Fibroblast of gingiva (primary cell): Measurements from ENCODE around the gene COL23A1.
A peak's percentile ranks its signal among the peaks of the same experiment; 100 is the strongest.

Experiments used
- DNase-seq: peaks from one replicate; pipeline ENCODE4 v3.0.0-alpha.2; 2011; ENCODE audit warnings: low read depth

The COL23A1 gene

DNA sequence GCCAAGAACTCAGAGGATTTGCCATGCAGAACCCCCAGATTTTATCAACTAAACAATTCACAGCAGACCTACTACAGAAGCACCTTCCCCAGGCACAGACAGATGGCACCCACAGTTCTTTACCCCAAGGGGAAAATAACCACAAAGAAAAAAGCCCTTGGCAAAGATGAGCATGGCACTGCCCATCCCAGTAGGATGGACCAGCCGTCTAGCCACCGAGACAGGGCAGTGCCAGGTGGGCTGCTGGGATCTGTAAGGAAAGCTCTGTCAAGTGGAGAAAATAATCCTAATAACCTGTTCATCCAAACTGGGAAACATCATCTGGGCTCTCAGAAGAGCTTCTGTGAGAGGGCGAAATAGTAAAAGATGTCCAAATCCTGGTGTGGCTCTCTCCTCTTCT is 130.0 kb downstream of the COL23A1 start:
- no peak for DNase-seq

DNA sequence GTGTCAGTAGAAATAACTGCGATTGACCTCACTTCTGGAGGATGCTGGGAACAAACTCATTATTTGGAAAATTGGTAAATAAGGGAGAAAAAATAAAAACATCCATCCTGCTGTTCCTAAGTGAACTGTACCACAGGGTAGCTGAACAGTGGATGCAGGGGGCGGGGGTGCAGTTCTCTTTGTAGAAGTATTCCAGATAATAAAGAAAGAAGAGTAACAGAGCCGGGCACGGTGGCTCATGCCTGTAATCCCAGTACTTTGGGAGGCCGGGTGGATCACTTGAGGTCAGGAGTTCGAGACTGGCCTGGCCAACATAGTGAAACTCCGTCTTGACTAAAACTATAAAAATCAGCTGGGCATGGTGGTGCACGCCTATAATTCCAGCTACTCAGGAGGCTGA is 132.1 kb downstream of the COL23A1 start:
- no peak for DNase-seq

DNA sequence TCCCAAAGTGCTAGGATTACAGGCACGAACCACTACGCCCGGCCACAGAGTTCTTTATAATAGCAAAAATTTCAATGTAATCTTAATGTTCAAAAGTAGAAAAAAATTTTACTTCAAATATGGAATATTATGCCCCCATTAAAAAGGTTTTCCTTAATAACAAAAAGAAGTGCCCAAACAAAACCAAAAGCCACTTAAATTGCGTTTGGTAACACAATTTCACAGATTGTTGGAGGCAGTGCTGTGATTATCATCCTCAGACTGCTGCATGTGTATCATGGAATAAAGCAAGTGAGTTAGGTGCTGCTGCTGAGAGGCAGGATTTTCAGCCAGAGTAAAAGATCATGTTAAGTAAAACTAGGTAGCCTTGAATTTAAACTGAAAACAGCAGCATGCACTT is 132.7 kb downstream of the COL23A1 start:
- no peak for DNase-seq

DNA sequence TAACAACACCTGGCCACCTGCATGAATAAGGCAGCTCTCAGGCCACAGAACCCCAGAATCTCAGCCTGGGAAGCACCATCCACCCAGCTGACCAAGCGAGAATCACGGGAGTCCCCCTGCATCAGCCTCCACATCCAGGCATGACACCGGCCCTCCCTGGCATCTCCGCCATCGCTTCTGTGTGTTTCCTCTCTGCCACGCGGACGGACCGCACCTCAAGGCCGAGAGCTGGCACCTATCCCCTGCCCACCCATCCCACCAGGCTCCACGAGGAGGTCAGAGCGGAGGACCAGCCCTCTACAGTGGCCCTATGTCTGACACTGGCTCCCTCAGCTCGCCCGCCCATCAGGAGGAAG is 134.7 kb downstream of the COL23A1 start:
- no peak for DNase-seq

DNA sequence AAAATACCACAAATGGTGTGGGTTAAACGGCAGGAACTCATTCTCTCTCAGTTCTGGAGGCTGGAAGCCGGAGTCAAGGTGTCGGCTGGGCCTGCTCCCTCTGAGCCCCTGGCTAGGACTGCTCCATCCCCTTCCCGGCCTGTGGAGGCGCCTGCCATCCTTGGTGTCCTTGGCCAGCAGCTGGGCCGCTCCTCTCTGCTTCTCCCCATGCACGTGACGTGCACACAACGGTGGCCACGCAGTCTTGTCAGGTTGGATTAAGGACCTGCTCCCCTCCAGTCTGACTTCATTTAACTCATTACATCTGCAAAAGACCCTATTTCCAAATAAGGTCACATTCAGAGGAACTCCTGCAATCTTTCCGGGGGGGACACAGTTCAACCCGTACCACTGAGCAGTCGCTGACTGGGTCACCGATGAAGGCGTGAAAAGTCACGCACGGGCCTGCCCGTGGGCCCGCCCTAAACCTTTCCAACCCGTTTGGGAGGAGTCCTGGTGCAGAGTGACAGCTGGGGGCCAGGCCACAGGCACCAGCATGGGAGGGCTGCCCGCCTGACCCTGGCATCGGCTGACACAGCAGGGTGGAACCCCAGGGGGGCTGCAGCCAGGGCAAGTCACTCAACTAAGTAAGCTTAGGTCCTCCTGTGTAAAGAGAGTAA is 135.2 kb downstream of the COL23A1 start:
- no peak for DNase-seq

DNA sequence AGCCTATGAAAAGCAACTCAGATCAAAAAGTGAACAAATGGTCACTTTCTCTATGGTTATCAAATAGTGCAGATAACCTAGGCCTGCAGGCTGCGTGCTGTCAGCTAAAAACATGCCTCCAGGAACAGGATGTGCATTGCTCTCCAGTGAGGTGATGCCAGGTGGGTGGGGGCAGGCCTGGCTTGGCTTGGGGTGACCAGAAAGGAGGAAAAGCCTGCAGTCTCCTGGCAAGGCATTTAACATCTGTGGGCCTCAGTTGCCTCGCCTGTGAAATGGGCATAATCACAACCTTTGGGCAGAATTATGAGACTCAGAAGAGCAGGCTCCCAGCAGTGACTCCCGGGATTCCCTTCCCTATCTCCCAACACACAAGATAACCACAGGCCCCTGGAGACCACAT is 135.9 kb downstream of the COL23A1 start:
- no peak for DNase-seq

DNA sequence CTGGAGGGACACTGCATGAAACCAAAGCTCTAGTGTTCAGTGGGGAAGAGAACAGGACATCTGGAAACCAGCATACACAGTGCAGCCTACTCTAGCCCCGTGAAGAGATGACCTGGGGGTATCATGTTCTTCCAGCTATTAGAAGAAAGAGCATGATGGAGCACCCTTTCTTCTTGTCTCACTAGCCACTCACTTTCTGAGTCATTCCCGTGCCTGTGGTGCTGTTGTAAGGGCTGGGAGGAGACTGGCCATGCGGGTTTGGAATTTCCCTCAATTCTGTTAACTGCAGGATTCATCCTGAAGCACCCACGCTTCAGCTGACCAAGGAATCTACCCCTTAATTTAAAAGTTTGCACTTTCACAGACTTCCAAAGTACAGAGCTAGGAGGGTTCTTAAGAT is 137.0 kb downstream of the COL23A1 start:
- peak; percentile 6 for DNase-seq

DNA sequence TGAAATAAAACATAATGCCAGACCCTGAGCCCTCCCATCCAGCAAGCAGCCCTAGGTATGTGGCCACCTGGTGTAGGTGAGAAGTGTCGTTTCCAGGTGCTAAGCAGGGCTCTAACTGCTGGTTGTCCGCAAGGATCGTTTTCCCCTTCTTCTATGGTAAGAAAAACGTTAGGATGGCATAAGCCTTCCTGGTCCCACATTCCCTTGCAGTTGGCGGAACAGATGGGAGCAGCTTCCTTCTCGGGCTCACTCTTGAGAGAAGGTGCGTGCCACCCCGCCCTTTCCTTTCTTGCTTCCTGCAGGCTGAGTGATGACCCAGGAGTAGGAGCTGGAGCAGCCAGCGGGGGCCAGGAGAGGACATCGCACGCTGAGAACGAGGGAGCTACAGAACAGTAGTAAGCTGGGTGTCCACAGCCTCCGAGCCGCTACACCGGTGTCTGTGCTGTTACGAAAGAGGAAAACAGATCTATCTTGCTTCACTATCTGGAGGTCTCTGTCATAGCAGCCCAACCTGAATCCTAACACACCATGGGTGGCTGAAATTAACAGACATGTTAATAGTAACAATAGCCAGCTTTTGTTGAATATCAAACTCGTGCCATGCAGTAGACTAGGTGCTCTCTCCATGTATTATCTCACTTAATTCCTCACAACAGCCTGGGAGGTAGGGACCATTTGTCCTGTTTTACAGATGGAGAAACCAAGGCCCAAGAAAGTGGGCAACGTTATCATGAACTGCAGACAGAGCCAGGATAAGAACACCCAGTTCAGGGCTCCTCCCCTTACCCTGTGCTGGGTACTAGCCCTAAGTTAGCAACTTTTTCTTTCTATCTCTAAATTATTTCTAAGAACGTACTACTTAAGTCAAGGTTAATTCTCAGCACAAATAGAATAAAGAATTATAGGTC is 139.8 kb downstream of the COL23A1 start:
- no peak for DNase-seq

DNA sequence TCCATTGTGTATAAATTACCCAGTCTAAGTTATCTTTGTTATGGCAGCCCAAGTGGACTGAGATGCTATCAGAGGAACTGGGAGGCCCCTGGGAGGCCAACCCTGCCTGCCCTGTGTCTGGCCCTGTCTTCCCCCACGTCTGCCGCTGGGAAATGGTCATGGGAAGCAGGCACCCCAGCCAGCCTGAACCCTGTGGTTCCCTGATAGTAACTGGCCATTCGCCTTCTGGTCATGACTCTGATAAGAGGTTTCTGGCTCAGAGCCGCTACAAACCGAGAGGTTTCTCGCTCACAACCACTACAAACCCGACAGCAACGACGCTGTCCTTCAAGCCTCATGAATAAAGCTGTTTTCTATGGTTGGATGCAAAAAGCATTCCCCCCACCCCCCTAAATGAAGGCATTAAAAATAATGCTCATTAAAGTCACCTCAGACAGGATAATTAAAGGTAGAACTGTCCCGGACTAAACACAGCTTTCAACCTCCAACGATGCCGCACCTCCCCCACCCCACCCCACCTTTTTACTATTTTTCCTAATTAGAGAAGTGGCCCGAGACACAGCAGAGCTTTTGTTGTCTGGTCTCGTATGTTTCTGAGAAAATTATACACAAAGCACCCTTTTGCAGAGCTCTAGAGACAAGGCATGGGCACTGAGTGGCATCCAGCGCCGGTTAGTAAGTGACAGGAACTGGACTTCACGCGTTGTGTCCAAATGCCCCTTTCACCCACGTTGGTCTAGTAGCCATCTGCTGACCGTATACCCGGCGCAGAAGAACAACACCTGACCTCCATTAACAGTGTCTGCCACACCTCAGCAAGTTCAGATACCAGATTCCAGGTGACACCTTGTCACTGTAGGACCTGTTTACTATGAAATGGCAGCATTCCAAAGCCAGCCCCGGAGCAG is 140.8 kb downstream of the COL23A1 start:
- DNase-seq = no peak

DNA sequence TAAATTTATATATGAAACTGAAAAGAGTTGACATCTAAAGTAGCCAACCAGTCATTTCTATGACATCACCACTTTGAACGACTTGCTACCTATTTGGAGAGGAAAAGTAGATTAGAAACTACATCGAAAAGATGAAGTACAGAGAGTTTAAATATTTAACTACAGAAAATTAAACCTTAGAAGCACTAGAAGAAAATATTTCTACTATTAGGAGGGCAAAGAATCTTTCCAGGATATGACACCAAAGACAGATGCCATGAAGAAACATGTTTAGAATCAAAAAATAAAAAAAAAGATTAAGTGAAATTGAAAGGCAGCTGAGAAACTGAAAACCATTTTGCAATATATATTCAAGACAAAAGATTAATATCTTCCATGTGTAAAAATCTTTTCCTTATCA is 144.7 kb downstream of the COL23A1 start:
- DNase-seq = no peak

DNA sequence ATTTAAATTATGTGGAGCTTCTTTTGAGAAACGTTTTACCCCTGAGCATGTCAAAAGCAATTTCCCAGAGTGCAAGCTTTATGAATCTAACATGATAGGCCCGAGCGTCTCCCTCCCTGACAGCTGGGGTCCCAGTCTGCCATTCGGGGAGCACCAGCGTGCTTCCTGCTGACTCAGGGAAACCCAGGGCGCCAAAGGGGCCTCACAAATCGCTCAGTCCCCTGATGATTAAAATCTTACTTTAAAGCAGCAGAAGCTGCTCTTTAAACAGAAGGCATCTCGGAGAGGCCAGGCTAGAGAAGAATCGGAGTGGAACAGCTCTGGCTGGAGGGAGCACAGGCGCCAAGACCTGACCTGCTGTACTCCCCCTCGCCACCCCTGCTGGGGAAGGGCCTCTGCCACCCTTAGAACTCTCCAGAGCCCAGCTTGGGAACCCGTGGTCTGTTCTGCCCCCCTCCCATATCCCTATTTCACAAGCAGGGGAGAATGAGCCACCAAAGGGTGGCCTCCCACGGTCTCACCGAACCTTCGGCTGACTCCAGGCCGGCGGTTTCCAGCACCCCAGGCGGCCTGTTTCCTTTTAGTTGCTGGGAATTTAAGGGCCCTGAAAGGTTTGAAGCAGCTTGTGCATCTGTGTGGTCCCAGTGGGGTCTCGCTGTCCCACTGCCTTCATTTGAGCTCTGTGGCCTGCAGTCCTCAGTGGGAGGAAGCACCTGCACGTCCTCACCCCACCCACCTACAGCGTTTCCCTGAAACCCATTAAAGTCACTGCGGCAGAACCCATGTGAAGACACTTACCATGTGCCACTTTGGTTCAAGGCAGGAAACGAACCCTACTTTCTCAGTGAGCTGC is 147.6 kb downstream of the COL23A1 start:
- DNase-seq = no peak

DNA sequence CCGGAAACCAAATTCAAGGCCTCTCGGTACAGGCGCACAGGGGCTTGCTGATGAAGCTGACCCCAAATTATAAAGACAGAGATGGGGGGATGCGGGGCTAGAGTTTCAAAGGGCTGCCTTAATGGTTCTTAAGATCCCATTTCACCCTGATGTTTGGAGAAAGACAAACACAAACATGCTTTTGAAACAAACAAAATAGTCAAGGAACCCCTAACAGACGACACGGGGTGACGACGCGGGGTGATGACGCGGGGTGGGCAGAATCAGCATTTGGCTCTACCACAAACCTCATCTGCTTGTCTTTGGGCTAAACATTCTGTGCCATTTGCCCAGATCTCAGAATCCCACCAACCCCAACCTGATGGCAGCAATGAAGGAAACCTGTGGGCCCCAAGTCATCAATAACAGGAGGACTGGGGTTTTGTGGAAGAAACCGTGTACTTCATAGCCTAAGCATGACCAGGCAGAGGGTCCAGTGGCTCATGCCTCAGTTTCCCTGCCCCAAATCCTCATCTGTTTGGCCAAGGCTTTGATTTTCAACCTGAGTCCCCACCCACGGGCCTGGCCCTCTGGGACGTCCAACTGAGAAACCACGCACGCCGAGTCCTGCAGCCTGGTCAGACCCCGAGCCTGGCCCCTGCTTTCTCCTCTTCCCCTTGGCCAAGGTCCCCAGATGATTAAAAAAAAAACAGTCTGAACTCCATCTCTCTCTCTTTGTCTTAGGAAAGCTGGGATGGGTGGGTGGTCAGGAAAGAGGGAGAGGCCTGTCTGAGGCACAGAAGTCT is 148.5 kb downstream of the COL23A1 start:
- DNase-seq = no peak

DNA sequence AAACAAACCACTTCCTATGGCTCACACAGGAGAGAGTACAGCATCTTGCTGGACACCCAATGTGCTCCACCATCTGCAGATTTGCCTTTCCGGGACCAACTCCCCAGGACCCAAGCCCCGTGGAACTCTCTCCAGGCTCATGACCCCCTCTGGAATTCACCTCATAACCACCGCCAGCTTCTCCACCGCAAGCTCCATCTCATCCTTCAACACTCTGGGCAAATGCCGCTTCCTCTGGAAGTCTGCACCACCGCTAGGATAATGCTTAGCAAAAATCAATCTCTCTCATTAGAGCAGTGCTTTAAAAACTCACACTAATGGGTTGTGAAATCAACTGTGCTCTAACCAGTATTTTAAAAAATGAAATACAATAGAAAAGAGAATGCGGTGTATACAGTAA is 150.0 kb downstream of the COL23A1 start:
- DNase-seq = no peak

DNA sequence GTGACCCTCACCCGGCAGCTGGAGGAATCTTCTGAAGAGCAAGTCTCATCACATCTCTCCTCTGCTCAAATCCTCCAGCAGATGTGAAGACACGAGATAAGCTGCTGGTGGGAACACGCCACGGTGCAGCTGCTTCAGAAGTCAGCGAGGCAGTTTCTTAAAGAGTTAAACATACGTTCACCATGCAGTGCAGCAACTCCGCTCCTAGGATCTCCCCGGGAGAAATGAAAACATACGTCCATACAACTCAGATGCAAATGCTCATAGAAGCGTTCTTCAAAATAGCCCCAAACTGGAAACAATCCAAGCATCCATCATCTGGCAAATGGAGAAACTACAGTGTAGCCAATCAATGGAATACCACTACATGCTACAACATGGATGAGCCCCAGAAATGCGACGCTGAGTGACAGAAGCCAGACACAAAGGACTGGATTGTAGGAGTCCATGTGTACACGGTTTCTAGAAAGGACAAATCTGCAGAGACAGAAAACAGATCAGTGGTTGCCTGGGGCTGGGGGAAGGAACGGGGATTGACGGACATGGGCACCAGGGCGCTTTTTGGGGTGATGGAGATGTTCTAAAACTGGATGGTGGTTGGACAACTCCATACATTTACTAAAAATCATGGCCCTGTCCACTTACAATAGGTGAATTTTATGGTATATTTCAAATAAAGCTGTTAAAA is 150.6 kb downstream of the COL23A1 start:
- no peak for DNase-seq

DNA sequence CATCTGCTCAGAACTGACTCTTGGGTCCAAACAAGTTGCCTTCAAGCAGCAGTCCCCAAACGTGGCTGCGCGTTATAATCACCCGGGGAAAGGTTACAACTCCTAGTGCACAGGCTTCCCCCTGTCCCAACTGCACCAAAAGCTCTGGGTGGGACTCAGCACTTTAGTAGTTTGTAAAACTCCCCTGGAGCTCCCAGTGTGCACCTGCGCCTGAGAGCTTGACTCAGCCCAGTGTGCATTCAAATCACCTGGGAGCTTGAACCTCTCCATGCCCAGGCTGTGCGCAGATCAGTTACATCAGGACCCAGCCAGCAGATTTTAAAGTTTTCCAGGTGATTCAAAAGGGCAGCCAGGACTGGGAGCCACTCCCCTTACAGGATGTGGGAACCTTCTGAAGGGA is 151.4 kb downstream of the COL23A1 start:
- no peak for DNase-seq

DNA sequence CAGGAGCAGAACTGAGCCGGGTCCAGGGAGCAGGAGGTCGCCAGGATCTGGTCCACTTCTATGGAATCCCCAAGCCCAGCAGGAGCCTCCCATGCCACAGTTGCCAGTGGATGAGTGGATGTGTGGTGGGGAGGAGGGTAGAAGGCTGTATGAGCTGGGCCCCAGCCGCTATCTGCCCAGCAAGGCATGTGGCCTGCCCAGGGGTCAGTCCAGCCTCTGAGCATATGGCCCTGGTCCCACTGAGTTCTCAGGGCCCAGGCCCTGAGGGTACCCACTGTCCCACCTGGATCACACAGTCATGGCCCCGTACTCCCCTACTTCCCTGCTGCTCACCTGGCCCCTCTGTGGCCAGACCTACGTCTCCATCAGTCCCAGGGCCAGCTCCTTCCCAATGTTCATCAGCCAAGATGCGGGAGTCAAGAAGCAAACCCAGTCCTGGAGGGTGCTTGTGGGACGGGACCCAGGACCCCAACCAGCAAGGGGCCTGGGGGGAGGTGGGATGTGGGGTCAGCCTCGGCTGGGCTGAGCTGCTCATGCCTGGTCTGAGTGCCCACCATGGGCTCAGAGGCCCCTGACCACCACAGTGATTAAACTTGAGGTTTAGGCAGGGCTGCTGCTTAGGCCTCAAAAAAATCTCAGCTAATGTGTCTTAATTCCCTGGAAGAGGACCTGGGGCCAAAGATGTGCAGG is 152.7 kb downstream of the COL23A1 start:
- DNase-seq = no peak

DNA sequence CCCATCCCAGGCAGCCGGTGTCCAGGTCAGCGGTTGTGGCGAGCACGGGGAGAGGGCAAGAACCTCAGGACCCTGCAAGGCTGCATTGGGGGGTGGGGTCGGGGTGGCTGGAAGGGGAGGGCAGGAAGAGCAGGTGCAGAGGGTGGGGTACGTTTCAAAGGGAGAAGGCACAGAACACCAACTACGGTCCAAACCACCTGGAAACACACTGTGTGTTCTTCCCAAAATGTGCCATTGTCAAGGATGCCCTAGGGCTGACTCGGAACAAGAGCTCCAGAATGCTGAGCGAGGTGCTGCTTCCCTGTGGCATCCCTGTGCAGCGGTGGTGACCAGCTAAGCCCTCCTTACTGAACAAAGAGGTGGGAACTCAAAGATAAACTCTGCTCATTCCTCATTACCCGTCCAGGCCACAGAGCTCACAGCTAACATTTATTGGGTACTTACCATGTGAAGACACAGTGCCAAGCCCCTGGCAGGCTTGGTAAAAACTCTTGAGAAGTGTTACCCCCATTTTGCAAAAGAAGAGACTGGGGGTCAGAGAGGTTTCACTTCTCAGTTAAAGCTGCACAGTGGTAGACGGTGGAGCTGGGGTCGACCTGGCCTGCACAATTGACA is 153.8 kb downstream of the COL23A1 start:
- no peak for DNase-seq

DNA sequence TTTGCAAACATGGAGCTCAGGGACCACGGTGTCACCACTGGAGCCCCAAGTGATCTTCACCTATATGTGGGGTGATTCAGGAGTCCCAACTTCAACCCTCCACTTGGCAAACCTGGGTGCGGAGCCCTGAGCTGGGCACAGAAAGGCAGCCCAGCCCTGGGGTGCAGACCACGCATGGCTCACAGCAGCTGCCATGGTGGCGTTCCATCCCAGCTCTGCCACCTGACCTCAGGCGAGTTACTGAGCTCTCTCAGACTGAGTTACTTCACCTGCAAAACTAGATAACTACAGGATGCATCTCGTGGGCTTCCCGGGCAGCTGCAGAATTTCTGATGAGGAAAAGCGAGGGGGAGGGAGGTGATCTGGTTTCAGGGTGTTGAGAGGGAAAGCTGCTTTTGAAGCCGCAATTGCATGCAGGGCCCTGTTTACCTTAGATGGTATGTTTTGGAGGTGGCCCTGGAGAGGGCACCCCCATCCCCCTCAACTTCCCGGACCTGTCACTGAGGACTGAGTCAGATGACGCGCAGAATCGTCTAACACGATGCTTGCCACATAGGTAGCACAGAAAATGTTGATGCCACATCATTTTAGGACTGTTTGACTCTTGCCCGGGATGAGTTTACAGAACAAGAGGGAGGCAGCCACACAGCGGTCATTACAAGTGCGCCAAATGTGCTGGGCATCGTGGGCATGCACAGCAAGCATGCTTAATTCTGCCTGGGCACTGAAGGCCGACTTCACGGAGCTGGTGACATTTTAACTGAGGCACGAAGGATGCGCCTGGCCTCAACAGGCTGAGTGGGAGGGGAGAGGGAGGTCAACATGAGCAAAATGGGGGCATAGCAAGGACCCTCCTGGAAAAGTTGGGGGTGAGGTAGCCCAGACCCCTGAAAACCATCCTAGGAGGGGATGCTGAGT is 154.6 kb downstream of the COL23A1 start:
- DNase-seq = no peak
